Uterus (tissue), 2 donors: Measurements from ENCODE around the gene CD99.

Source experiments
- CTCF ChIP-seq, 4 experiments: fragments of 200-600 bp in 2 of 4; fragments of 450-650 bp in 2 of 4; sonication (generic) in 2 of 4; IDR thresholded peaks; one replicate each; pipeline ENCODE4 v1.5.1; 2016 to 2019; ENCODE audit warnings: antibody characterized with exemption in 4 of 4, mild to moderate bottlenecking in 2 of 4, moderate library complexity in 1 of 4
- POLR2A ChIP-seq, 2 donors: fragments of 450-650 bp; IDR thresholded peaks; one replicate each; pipeline ENCODE4 v1.6.1; 2016; ENCODE audit warnings: antibody characterized with exemption in 2 of 2, mild to moderate bottlenecking in 1 of 2, moderate library complexity in 1 of 2

GRCh38 chrX:2666491-2666890 is 24.6 kb upstream of the CD99 start:
- TF ChIP-seq CTCF (IDR thresholded peaks at IDR 0.05), result no peak
- TF ChIP-seq POLR2A (IDR thresholded peaks at IDR 0.05), result no peak
